Hematopoietic multipotent progenitor cell treated with erythropoietin and hydrocortisone succinate and interleukin-3 and kit ligand, for 17 days (in vitro differentiated cells): ENCODE measurements around the gene DDX41.

ENCODE experiments used
- DNase-seq: peaks from one replicate; pipeline ENCODE4 v3.0.0-alpha.2; 2015; ENCODE audit warnings: low spot score

The DDX41 gene

DNA sequence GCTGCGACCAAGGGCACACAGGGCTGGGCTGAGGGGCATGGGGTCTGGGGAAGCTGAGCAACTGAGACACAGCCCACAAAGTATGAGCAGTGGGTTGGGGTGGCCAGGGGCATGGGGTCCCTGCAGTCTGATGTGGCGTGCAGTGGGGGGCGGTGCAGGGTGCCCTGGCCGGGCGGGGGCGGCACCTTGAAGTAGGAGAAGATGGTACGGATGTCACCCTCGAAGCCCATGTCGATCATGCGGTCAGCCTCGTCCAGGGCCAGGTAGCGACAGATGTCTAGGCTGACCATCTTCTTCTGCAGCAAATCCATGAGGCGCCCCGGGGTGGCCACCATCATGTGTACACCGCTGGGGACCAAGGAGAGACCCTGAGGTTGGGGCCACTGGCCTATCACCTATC, 3.3 kb downstream of the DDX41 start:
- no peak for DNase-seq

DNA sequence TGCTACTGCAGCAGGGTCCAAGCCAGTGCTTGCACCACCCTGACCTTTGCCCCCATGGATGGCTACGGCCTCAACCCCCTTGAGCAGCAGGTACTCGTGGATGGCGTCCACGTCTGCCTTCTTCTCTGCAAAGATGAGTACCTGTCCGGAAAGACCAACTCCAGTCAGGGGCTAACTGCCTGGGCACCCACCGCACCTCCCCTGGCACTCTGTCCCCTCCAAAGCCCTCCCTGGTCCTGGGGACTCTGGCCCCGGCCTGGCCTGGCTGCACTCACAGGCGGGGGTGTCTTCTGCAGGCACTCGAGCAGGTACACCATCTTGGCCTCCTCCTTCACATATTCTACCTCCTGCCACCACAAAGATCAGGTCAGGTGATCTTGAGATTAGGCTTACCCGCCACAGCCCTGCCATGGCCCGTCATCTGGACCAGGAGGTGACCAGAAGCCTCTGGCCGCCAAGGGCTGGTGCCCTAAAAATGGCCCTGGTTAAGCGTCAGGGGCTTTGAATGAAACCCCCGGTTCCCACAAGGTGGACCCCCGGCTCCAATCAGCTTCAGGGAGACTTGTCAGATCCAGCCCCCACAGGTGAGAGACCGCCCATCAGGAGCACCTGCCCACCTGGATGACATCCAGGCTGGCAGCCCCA, 3.9 kb downstream of the DDX41 start:
- no peak for DNase-seq

DNA sequence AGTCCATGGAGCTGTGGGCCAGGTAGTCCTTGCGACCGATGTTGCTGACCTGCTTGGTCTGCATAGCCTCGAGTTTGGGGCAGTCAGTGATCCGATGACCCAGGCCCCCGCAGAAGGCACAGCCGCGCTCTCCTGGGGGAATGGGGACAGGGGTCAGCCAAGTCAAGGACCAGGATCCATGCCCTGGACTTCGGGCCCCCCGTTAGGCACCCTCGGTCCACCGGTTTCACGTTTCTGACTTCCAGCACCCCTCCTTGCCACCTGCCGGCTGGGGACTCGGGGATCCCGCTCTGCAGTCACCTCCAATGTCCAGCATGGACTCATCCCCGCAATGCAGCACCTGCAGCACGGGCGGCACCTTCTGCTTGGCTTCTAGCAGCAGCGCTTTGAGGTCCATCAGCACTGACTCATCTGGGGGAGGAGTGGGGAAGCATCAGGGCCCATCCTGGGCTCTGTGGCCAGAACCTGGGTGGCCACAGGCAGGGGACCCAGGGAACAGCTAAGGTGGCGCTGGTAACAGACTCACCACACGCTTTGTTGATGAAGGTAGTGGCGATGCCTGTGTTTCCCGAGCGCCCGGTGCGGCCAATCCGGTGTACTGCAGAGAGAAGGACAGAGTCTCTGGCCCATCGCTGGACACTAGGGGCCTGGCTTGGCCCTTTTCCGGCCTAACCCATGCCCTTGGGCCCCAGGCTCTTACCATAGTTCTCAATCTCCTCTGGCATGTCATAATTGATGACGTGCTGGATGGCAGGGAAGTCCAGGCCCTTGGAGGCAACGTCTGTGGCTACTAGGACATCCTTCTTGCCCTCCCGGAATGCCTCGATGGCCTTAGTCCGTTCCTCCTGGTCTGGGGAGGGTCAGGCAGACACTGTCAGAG, 4.7 kb downstream of the DDX41 start:
- DNase-seq = no peak

DNA sequence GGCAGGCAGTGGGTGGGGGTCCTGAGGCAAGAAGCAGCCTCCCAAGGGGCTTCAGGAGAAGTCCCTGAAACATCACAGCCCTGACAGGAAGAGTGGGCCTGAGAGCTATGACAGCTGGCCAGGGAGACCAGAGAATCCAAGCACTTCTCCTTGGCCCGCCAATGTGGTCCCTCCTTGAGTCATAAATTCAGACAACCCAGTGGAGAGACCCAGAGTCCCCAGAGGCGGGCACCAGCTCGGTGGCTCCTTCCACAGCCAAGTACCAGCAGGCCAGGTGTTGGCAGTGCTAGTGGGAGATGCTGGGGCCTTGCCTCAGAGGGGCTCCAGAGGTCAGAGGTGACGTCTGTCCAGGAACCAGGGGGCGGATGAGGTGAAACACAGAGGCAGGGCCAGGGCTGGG, 5.6 kb downstream of the DDX41 start:
- DNase-seq = no peak

DNA sequence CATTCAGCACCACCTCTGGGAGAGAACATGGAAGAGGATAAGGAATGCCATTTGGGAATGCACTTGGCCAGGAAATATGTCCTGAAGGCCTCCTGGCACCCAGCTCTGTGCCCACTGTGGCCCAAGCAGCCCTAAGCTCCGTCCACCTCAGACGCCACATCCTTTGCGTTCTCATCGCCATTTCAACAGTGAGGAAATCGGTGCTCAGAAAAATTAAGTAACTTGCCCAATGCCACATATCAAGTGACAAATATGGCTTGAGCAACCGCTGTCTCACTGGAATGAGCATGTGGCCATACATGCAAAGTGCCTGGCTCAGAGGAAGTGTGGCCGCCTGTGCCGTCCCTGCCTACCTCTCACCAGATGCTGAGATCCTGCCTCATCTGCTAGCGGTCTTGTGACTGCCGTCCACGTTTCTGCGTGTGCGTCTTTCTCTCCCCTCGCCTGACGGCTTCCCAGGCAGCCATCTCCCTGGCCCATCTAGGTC, 6.2 kb downstream of the DDX41 start:
- DNase-seq = no peak

DNA sequence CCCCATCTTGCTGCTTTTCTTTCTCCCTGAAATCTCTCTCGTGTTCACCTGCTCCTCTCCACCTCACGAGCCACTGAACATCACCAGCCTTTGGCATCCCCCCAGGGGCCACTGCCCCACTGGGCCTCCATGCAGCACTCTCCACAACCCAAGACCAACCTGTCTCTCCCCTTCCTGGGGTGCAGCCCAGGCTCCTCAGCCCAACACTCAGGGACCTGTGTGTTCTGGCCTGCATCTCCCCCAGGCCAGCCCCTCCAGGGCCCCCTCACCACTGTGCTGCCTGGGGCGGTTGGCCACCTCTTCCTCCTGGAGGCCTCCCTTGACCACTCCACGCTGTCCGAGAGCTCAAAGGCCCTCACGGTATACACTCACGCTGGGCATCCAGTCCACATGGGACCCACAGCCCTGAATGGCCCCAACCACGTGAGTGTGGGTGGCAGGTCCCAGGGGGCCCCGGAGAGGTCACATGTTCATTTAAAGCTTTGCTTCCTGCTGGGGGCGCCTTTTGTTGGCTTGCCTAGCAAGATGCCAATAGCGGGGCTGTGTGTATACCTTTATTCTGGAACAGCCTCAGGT, 6.7 kb downstream of the DDX41 start:
- no peak for DNase-seq

DNA sequence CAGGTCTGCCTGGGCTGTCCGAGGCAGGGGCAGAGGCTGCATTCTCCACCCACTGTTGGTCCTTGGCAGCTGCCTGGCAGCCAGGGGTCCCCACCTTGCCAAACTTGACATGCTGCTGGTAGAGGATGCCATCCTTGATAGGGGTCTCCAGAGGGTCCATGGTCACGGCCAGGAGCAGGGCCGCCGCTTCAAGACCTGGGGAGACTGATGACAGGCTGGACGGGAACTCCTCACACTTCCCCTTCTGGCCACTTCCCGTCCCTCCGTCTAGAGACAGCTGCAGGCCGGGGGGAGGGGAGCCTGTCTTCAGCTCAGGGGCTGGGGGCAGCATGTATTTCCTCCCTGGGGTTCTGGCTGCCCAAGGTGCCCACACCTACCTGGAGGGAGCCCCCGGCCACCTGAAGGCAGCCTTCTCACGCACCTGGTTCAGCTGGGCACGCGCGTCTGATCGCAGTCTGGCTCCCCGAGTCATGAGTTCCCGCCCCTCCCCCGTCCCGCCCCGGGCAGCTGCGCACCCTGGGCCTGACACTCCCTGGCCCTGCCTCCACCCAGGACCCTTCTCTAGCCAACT, 7.3 kb downstream of the DDX41 start, which contains the start of gene DOK3:
Gene DOK3 (minus strand): TSS at position 446 of the 571 bp plus-strand sequence. CDS start 286 bp downstream, at position 160.
- DNase-seq = no peak

DNA sequence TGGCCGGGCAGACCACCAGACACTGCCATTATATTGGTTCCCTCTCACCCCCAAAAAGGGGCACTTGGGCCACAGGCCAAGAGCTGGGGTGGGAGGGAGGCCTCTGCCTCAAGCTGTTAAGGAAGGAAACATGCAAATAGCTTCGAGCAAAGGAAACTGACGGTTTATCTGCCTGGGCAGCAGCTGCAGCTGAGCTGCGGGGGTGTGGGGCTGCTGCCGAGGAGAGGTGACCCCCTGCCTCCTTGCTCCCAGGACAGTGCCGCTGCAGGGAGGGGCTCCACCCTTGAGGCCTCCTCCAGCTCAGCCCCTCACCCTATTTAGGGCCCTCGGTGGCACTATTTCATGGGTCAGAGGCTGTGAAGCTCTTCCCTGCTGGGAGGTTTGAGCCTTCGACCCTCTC, 7.9 kb downstream of the DDX41 start:
- no peak for DNase-seq

DNA sequence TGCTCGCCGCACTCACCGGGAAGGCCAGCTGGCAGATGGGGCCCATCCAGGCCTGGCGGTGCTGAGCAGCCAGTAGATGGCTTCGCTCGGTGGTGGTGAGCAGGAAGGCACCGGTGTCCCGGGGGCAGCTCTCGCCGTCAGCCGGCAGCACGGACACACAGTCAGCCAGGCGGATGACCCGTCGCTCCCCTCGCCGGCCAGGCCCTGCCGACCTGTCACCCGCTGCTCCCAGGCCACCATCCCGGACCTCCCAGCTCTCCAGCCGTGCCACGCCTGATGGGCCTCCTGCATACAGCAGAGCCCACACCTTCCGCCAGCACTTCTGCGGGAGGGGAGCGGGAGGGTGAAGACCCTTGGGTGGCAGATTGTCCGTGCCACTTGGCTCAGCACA, 8.5 kb downstream of the DDX41 start:
- no peak for DNase-seq

DNA sequence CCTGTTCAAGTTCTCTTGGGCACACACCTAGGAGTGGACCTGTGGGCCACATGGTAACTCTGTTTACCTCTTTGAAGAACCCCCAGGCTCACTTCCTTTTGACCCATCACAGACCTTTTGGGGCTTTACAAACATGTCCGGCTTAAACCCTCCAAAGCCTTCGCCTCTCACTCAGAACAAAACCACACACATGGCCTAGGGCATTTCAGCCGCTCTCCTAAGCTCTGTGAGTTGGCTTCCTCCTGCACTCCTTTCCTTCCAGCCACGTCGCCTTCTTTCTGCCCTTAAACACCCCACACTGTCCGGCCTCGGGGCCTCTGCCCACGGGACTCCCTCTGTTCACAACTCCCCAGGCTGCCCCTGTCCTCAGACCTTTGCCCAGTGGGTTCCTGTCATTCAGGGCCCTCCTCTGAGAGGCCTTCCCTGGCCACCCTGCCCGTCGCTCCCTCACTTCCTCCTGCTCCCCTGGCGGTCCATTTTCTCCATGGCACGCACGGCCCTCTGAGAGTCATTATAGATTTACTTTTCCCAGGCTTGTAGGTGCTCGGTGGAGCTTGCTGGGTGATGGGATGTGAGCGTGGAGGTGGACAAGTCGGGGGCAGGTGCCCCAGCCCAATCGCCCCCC, 9.1 kb downstream of the DDX41 start:
- no peak for DNase-seq

DNA sequence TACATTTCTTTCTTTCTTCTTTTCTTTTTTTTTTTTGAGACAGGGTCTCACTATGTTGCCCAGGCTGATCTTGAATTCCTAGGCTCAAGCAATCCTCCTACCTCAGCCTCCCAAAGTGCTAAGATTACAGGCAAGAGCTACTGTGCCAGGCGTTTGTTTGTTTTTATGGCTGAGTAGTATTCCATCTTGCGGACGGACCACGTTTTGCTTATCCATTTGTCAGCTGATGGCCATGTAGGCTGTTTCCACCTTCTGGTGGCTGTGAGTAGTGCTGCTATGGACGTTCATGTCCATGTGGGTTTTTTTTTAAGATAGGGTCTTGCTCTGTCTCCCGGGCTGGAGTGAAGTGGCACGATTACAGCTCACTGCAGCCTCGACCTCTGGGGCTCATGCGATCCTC, 9.6 kb downstream of the DDX41 start:
- no peak for DNase-seq

DNA sequence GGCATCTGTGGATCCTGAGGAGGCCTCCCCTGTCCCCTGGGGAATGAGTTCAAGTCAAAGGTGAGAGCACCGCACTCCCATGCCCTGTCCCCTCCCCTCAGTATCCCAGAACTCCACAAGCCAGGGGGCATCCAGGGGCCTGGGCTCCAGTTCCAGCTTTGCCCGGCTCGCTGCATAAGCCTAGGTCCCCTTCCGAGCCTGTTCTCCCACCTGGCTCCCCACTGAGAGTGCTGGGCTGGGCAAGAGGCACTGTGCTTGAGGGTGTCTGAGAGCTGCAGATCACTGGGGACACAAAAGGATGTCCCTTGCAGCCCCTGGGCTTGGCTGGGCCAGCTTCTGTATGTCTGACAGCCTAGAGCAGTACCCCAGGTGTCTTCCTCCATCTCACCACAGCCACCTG, 11.7 kb downstream of the DDX41 start:
- DNase-seq = no peak

DNA sequence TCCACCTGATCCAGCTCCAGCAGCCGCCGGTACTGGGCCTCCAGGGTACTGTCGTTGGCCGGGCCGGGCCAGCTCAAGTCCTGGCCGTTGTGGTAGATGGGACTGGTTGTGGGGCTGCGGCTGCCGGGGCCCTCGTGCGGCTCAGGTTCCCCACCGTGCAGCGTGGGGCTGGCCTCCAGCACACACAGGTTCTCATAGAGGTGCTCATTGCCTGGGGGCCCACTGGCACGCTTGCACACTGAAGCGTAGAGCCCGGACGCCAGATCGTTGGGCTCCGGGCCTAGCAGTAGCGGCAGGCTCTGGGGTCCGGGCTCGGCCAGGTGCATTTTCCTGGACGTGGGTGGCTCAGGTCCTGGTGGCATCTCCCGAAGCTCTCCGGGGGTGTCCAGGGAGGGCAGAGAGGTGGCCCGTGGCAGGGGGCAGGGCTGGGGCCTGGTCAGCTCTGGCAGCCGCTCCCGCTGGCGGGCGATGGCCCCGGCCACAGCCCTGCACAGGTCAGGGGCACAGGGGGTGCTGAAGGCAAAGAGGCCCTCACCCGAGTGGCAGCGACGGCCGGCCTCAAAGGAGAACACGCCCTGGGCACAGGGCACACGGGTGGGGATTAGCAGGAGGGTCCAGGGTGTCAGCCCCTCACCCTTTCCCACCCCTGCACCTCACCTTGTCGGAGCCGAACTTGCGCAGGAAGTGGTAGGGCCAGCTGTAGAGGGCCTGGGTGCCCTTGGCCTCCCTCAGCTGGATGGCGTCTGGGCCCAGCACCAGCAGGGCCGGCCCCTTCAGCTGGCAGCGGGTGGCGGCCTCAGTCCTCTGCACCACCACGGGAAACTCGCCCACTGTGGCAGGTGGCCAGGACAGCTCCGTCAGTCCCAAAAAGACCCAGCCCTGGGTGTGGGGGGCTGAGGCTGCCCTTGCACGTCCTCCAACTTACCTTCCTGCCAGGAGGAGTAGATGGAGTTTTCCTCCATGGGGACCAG, 12.4 kb downstream of the DDX41 start:
- no peak for DNase-seq

DNA sequence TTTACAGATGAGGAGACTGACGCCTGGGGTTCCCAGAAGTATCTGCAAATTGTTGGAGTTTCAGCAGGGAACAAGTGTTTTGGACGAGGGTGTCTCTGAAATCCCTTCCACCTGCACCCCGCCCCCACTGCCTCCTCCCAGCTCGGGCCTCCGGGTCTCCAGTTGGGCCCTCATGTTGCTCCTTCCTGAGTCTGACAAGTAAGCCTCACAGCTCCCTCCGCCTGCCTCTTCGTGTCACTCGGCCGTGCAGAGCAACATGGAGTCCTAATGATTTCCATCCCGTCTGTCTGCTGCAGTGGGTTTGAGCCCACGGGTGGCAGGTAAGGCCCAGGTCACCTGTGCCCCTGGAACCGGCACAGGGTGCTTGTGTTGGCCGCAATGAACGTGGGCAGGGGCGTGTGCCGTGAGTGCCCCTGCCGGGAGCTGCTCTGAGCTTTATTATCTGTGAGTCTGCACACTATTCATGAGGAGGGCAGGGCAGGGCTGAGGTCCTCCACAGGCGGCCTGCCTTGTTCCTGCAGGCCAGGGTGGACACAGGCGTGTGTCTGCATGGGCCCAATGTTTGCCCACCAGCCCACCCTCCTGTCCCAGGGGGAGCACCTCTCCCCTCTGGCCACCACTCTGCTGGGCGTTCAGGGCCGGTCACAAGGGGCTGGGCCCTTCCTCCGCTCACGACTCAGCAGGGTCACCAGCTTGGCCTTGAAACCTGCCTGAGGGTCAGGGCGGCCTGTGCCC, 13.2 kb downstream of the DDX41 start:
- no peak for DNase-seq

DNA sequence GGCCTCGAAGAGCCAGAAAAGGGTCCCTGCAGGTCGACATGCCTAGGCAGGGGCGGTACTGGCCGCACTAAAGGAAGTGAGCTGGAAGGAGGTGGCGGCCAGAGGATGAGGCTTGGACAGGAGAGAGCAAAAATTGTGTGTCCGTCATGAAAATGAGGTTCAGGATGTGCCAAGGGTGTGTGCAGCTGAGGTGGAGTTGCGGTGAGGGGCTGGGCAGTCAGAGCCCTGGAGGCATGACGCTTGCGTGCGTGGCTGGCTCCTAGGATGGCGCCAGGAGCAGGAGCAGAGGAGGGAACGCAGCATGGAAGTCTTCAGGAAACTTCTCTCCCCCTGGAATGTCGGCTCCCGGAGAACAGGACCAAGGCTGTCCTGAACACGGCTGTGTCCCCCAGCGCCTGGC, 13.9 kb downstream of the DDX41 start:
- DNase-seq = no peak

DNA sequence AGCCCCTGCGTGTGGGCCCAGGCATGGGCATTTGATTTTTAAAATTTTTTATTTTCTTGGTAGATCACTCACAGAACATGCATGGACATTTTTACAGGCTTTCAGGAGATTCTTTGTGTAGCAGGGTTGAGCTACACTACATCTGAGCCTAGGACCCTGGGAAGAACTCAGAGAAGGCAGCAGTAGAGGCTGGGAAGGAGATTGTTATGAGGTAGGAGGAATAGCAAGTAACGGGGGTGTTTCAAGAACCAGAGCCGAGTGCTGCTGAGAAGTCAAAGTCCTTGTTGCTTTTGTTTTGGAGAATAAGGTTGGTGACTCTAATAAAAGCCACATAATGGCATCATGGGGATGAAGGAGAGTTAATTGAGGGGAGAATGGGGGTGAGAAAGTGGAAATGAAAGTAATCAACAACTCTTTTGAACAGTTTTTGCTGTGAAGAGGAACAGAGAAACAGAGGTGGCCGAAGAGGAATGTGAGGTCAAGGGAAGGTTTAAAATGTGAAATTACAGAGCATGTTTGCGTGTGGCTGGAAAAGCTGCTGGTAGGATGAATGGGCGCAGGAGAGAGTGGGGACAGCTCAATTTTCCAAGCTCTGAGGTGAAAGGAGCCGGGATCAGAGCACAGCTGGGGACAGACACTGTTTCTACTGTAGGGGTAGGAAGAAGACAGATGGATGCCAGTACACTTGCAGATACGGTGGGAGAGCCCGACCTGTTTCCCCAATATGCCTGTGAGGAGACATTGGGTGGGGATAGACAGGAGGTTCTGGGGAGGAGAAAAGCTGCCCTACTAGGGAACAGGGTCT, 14.7 kb downstream of the DDX41 start:
- no peak for DNase-seq

DNA sequence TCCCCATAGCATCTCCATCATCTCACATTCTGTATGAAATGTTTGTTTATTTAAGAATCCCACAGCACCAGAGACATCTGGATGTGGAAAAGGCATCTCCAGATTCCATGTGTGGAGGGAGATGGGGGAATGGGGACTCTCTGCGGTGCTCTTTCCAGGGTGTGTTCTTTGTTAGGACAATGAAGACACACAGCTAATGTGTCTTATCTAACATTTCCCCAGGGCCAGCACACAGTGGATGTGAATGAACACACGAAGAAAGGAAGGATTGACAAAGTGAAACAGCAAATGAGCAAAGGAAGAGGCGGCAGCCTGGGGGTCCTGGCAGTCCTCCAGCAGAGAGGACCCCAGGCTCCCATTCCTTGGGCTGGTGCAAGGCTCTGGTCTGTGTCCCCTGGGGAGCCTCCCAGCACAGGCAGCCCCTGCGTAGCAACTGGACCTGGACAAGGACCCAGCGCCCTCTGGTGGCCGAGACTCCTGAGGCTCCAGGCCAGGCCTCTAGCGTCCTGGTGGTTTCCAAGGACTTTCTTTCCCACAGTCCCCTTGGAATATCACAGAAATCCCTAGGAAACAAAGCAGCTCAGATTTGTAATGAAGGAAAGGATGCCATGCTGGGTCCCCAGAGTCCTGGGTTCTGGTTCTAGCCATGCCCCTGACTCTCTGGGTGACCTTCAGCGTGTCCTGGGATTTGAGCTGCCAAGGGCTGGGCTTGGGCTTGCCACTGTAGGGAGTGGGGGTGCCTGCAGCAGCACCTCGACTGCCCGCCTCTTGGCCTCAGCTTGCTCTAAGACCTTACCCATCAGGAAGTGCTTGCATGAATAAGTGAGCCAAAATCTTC, 15.9 kb downstream of the DDX41 start:
- DNase-seq = peak; percentile 89

DNA sequence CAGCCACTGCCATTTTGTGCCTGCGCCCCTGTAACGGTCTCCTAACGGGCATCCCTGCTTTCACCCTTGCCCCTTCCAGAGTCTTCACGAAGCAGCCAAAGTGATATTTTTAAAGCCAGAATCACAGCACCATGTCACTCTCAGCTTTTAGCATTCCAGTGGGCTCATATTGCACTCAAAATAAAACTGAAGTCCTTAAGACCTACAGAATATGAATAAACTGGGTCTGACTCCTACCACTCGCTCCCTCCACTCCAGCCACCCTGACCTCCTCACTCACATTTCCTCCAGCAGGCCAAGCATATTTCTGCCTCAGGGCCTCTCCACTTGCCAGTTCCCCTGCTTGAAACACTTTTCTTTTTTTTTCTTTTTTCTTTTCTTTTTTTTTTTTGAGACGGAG, 16.9 kb downstream of the DDX41 start:
- DNase-seq = no peak
